Epithelial cell of esophagus (primary cell): ENCODE data around the gene ZBTB16.

Source experiments
- DNase-seq: peaks from one replicate; pipeline ENCODE4 v3.0.0; 2010; ENCODE audit warnings: low read depth
- H3K4me3 ChIP-seq: 2 replicates; pipeline ENCODE4 v1.5.1; 2011; ENCODE audit warnings: mild to moderate bottlenecking, low read length, control low read depth
- CTCF ChIP-seq: IDR thresholded peaks from 2 replicates; pipeline ENCODE4 v1.5.1; 2011; ENCODE audit warnings: low read depth, mild to moderate bottlenecking, low read length, control low read depth, inconsistent platforms; ENCODE audit not compliant: insufficient read depth; ENCODE audit errors: missing control alignments

The ZBTB16 gene

GRCh38 chr11:114284914-114285313, 225.4 kb downstream of the ZBTB16 start:
- DNase-seq: no peak
- no peak overlapping the region for H3K4me3 ChIP-seq
- no peak for TF ChIP-seq CTCF

- DNase-seq: peak; percentile 71
- H3K4me3 ChIP-seq: no peak overlapping the region
- TF ChIP-seq CTCF: no peak
Observed at GRCh38 chr11:114285599-114285998, 226.1 kb downstream of the ZBTB16 start.

GRCh38 chr11:114286229-114286628, 226.7 kb downstream of the ZBTB16 start:
- TF ChIP-seq CTCF: no peak
- no peak for DNase-seq
- H3K4me3 ChIP-seq: no peak overlapping the region

- TF ChIP-seq CTCF: no peak
- H3K4me3 ChIP-seq: no peak overlapping the region
- DNase-seq: no peak
Observed at GRCh38 chr11:114287154-114287553, 227.6 kb downstream of the ZBTB16 start.

GRCh38 chr11:114288136-114288535, 228.6 kb downstream of the ZBTB16 start:
- no peak for TF ChIP-seq CTCF
- H3K4me3 ChIP-seq: no peak overlapping the region
- no peak for DNase-seq

GRCh38 chr11:114289779-114290178, 230.3 kb downstream of the ZBTB16 start:
- no peak overlapping the region for H3K4me3 ChIP-seq
- DNase-seq: no peak
- no peak for TF ChIP-seq CTCF

- no peak for DNase-seq
- no peak for TF ChIP-seq CTCF
- H3K4me3 ChIP-seq: no peak overlapping the region
Observed at GRCh38 chr11:114290503-114291235, 231.2 kb downstream of the ZBTB16 start.
